ENCODE results near the gene RNU7-1.
A peak's percentile ranks its signal among the peaks of the same experiment; 100 is the strongest.
"Not testable (repeated sequence)": the region's sequence is repeated elsewhere in the genome, so short reads cannot be mapped to it uniquely, and the experiment has no call there.

RNU7-1 gene

GRCh38 chr12:6943722-6944380, at the start of gene RNU7-1, which contains the start of gene C12orf57:
RNU7-1 (plus strand) TSS chr12:6943816.
C12orf57 (plus strand) TSS chr12:6944022; CDS start chr12:6944122, 100 bp downstream.
- DNase-seq = peak; percentile 61

- DNase-seq = no peak
Observed at GRCh38 chr12:6894321-6894720, 49.3 kb upstream of the RNU7-1 start.

GRCh38 chr12:6896846-6897435, 46.7 kb upstream of the RNU7-1 start:
- DNase-seq = no peak

- DNase-seq = no peak
Observed at GRCh38 chr12:6899427-6899826, 44.2 kb upstream of the RNU7-1 start.

- no peak for DNase-seq
Observed at GRCh38 chr12:6899837-6900519, 43.6 kb upstream of the RNU7-1 start.

- DNase-seq = no peak
Observed at GRCh38 chr12:6902448-6902847, 41.2 kb upstream of the RNU7-1 start.

- DNase-seq = no peak
Observed at GRCh38 chr12:6903722-6904121, 39.9 kb upstream of the RNU7-1 start.

- peak; percentile 95 for DNase-seq
Observed at GRCh38 chr12:6904280-6905276, 39.0 kb upstream of the RNU7-1 start, which contains the start of gene LRRC23. LRRC23 (plus strand) TSS chr12:6904822; CDS start chr12:6905634, 812 bp downstream.

- DNase-seq = no peak
Observed at GRCh38 chr12:6905414-6906040, 38.1 kb upstream of the RNU7-1 start.

- not testable (repeated sequence) for DNase-seq
Observed at GRCh38 chr12:6908141-6908540, 35.5 kb upstream of the RNU7-1 start.

- DNase-seq = no peak
Observed at GRCh38 chr12:6909421-6910145, 34.0 kb upstream of the RNU7-1 start.

- no peak for DNase-seq
Observed at GRCh38 chr12:6912164-6912935, 31.3 kb upstream of the RNU7-1 start.

GRCh38 chr12:6914246-6914946, 29.2 kb upstream of the RNU7-1 start, which contains the start of gene ENO2:
ENO2 (plus strand) TSS chr12:6914580; CDS start chr12:6915833, 1,253 bp downstream.
- DNase-seq = peak; percentile 80

- DNase-seq = no peak
Observed at GRCh38 chr12:6914947-6915788, 28.4 kb upstream of the RNU7-1 start.

GRCh38 chr12:6915789-6916285, 27.8 kb upstream of the RNU7-1 start:
- DNase-seq = no peak

- no peak for DNase-seq
Observed at GRCh38 chr12:6916426-6917200, 27.0 kb upstream of the RNU7-1 start.

GRCh38 chr12:6917491-6918231, 26.0 kb upstream of the RNU7-1 start:
- no peak for DNase-seq
